OCI-LY7 (cell line): ENCODE data around the gene ZFHX3. TPM values are rescaled to one million over a fixed set of nuclear protein-coding genes. Genes with fewer than 3 reads are reported as not detected.

Source experiments
- BruUV-seq: library from RNA; stranded (reverse); fragments of 400-500 nt; replicated peaks from 2 replicates; lab custom pipeline; 2021; lab: Mats Ljungman, UMichigan
- CTCF ChIA-PET: fragments of 300-600 bp; sonication (Branson Sonifier 250); formaldehyde crosslinking; loops from one replicate; lab custom pipeline; 2022; ENCODE audit warnings: antibody characterized with exemption; ENCODE audit not compliant: unreplicated experiment; lab: Charles Lee
- POLR2A ChIA-PET: fragments of 300-600 bp; sonication (Branson Sonifier 250); formaldehyde crosslinking; loops from one replicate; lab custom pipeline; 2022; ENCODE audit warnings: antibody characterized with exemption; lab: Charles Lee
- DNase-seq: peaks from one replicate; pipeline ENCODE4 v3.0.0-alpha.2; 2015; ENCODE audit warnings: low spot score
- H2AFZ ChIP-seq: fragments of 200-600 bp; sonication (generic), shearing (Covaris generic); 2 replicates; pipeline ENCODE4 v1.6.1; 2014; ENCODE audit warnings: mild to moderate bottlenecking, antibody characterized with exemption, low read length, moderate library complexity
- H3K27ac ChIP-seq: fragments of 200-600 bp; sonication (generic); 2 replicates; pipeline ENCODE4 v1.5.1; 2014; ENCODE audit warnings: mixed run types, low read depth, mild to moderate bottlenecking, moderate library complexity, low read length, inconsistent platforms; ENCODE audit not compliant: poor library complexity, severe bottlenecking
- H3K36me3 ChIP-seq: fragments of 200-600 bp; sonication (generic); 2 replicates; pipeline ENCODE4 v1.6.1; 2014; ENCODE audit warnings: mild to moderate bottlenecking, antibody characterized with exemption, low read length, moderate library complexity, mixed read lengths; ENCODE audit not compliant: insufficient read depth
- H3K4me1 ChIP-seq: fragments of 200-600 bp; sonication (generic); 2 replicates; pipeline ENCODE4 v1.5.1; 2014; ENCODE audit warnings: mild to moderate bottlenecking, low read length; ENCODE audit not compliant: insufficient read depth, poor library complexity, severe bottlenecking
- H3K4me2 ChIP-seq: fragments of 200-600 bp; sonication (generic); 2 replicates; pipeline ENCODE4 v1.6.1; 2014; ENCODE audit warnings: mild to moderate bottlenecking, low read length
- H3K4me3 ChIP-seq: fragments of 200-600 bp; sonication (generic); 2 replicates; pipeline ENCODE4 v1.5.1; 2014; ENCODE audit warnings: mild to moderate bottlenecking, low read depth, low read length; ENCODE audit not compliant: poor library complexity, severe bottlenecking
- H3K79me2 ChIP-seq: fragments of 200-600 bp; sonication (generic); 2 replicates; pipeline ENCODE4 v1.6.1; 2016; ENCODE audit warnings: low read depth, mild to moderate bottlenecking, low read length, moderate library complexity, mixed read lengths; ENCODE audit not compliant: insufficient read depth
- H3K9me2 ChIP-seq: fragments of 200-600 bp; sonication (generic); 2 replicates; pipeline ENCODE4 v1.6.1; 2016; ENCODE audit warnings: mild to moderate bottlenecking, low read length, mixed read lengths; ENCODE audit not compliant: insufficient read depth
- H3K9me3 ChIP-seq: fragments of 200-600 bp; sonication (generic); 2 replicates; pipeline ENCODE4 v1.6.1; 2014; ENCODE audit warnings: mild to moderate bottlenecking, mixed run types, low read length, mixed read lengths
- H4K20me1 ChIP-seq: fragments of 200-600 bp; sonication (generic); 2 replicates; pipeline ENCODE4 v1.6.1; 2014; ENCODE audit warnings: mild to moderate bottlenecking, antibody characterized with exemption, low read length, moderate library complexity, mixed read lengths; ENCODE audit not compliant: insufficient read depth
- CTCF ChIP-seq: fragments of 200-600 bp; sonication (generic); conservative IDR thresholded peaks from 2 replicates; pipeline ENCODE4 v1.5.1; 2014; ENCODE audit warnings: mild to moderate bottlenecking, antibody characterized with exemption, low read length, moderate library complexity, mixed read lengths
- EZH2phosphoT487 ChIP-seq: fragments of 200-600 bp; sonication (generic); IDR thresholded peaks from 2 replicates; pipeline ENCODE4 v1.6.1; 2018; ENCODE audit warnings: low read depth, borderline replicate concordance, mild to moderate bottlenecking, mixed run types, antibody characterized with exemption, low read length, moderate library complexity, mixed read lengths
- intact Hi-C: fragments of 100-400 bp; cut with micrococcal nuclease; formaldehyde crosslinking; loops from one replicate; pipeline ENCODE4 v1.10.0; 2022; ENCODE audit not compliant: unreplicated experiment
- total RNA-seq, 2 experiments: library from RNA; depleted of rRNA in 1 of 2; stranded (reverse); fragments of >200 nt in 1 of 2; shearing (Covaris generic) in 1 of 2; gene quantifications; 2 replicates each; pipeline ENCODE4 v1.2.3, GENCODE V29; 2014 to 2022

ZFHX3 gene
- total RNA-seq, 2 experiments from 2014 or later = 1.3 to 6.2 TPM

DNA sequence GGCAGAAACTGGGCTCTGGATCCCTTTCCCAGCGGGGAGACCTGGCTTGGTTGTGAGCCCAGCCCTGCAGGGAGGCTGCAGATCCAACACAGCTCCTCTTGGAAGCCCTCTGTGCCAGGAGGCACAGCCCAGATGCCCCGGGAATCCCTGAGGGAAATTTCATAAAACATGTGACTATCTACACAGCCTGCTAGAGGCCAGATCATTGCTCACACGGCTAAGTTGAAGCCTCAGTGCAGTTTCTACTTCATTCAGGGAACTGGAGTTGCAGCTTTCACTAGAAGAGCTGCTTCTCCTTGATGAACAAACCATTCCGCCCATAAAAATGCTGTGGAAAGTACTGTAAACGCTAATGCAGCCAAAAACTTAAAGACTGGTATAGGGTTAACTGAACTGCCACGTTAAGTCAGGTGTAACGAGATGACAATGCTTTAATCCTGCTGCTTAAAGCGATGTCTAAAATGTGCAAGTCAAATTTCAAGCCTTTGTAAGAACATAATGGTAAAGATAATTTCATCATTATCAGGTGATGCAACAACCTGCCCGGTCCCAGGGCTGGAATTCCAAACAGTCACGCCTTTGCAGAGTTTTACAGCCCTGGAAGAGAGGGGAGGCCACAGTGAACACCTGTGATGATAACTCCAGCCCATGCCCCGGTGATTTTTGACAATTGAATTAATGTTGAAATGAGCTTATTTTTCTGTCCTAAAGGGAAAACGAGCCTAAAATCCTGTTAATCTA lies 172.5 kb downstream of the ZFHX3 start:
- Histone ChIP-seq H2AFZ (no peak overlapping the region), H3K4me1 (no peaks in the 10 kb centered on the region), H3K4me2 (no peak overlapping the region), H3K4me3 (no peak overlapping the region), H3K9me2 (no peaks in the 10 kb centered on the region), H3K9me3 (no peaks in the 10 kb centered on the region), H4K20me1 (no peaks in the 10 kb centered on the region), H3K79me2 (no peaks in the 10 kb centered on the region), H3K27ac (no peak overlapping the region), H3K36me3 (no peaks in the 10 kb centered on the region)
- intact Hi-C loops = no loop called here
- no peak for DNase-seq
- no TSS peak for BruUV-seq
- TF ChIP-seq EZH2phosphoT487 (no peak), CTCF (no peak)
- POLR2A ChIA-PET = interaction anchor here (0.8 kb wide), 1 partner anchor 88 kb away, joined by 3 read pairs; no protein-coding TSS in a partner anchor
- CTCF ChIA-PET = no interaction called here

DNA sequence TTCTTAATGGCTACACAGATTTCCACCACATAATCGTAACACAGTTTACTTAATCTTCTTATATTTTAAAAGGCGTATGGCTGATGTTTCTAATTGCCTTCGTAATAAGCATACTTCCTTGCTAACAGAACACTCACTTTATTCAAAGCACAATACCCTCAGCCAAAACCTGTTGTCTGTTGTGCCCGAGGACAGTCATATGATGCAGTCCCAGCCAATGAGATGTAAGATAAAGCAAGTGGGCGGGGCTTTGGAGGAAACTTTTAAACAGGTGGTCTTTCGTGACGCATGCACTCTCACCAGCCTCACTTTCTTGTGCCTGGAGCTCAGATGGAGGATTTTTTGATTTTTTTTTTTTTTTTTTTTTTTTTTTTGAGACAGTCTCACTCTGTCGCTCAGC lies 174.1 kb downstream of the ZFHX3 start:
- Histone ChIP-seq H4K20me1 (no peaks in the 10 kb centered on the region), H2AFZ (no peak overlapping the region), H3K36me3 (no peaks in the 10 kb centered on the region), H3K9me3 (no peaks in the 10 kb centered on the region), H3K79me2 (no peaks in the 10 kb centered on the region), H3K27ac (no peak overlapping the region), H3K4me2 (no peak overlapping the region), H3K9me2 (no peaks in the 10 kb centered on the region), H3K4me1 (no peaks in the 10 kb centered on the region), H3K4me3 (no peak overlapping the region)
- CTCF ChIA-PET = no interaction called here
- no TSS peak for BruUV-seq
- intact Hi-C loops = no loop called here
- DNase-seq = no peak
- POLR2A ChIA-PET = no interaction called here
- TF ChIP-seq EZH2phosphoT487 = no peak
- TF ChIP-seq CTCF = no peak

- DNase-seq = no peak
- Histone ChIP-seq H3K4me1 (no peaks in the 10 kb centered on the region), H3K4me3 (no peak overlapping the region), H2AFZ (no peak overlapping the region), H3K27ac (no peak overlapping the region), H3K9me3 (no peaks in the 10 kb centered on the region), H3K79me2 (no peaks in the 10 kb centered on the region), H3K9me2 (no peaks in the 10 kb centered on the region), H3K4me2 (no peak overlapping the region), H3K36me3 (no peaks in the 10 kb centered on the region), H4K20me1 (no peaks in the 10 kb centered on the region)
- BruUV-seq = no TSS peak
- TF ChIP-seq CTCF (no peak), EZH2phosphoT487 (no peak)
- ChIA-PET POLR2A (no interaction called here), CTCF (no interaction called here)
- intact Hi-C loops = no loop called here
Measured at GRCh38 chr16:72873044-72873443, 174.9 kb downstream of the ZFHX3 start.
